ENCODE measurements around the gene POU5F1. TPM values are rescaled to one million over a fixed set of nuclear protein-coding genes. Genes with fewer than 3 reads are reported as not detected.

POU5F1 gene
- total RNA-seq, 4 donors from 2014 or later = 0.67 to 2.8 (median 1.8) TPM; not detected in 1

DNA sequence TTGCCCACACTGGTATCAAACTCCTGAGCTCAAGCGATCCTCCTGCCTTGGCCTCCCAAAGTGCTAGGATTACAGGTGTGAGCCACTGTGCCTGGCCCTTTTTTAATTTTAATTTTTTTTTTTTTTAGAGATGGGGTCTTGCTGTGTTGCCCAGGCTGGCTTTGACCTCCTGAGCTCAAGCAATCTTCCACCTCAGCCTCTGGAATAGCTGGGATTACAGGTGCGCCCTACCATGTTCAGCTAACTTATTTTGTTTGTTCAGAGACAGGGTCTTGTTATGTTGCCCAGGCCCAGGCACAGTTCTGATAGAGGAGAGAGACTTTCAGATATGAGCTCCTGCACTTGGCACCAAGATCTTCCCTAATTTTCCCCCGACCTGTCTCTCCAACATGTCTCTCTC is 39.7 kb downstream of the POU5F1 start:
- no peaks in the 10 kb centered on the region for H3K27me3 ChIP-seq
- H3K9me3 ChIP-seq = no peaks in the 10 kb centered on the region
- no peaks in the 10 kb centered on the region for H3K4me1 ChIP-seq
- H3K27ac ChIP-seq = no peak overlapping the region
- H3K36me3 ChIP-seq = no peaks in the 10 kb centered on the region
- intact Hi-C loops (cut with DNase I; ENCODE audit: low total_unique reads) = no loop called here
- no peak overlapping the region for H3K4me3 ChIP-seq
- no peak for DNase-seq
- TF ChIP-seq, protein P1, sequence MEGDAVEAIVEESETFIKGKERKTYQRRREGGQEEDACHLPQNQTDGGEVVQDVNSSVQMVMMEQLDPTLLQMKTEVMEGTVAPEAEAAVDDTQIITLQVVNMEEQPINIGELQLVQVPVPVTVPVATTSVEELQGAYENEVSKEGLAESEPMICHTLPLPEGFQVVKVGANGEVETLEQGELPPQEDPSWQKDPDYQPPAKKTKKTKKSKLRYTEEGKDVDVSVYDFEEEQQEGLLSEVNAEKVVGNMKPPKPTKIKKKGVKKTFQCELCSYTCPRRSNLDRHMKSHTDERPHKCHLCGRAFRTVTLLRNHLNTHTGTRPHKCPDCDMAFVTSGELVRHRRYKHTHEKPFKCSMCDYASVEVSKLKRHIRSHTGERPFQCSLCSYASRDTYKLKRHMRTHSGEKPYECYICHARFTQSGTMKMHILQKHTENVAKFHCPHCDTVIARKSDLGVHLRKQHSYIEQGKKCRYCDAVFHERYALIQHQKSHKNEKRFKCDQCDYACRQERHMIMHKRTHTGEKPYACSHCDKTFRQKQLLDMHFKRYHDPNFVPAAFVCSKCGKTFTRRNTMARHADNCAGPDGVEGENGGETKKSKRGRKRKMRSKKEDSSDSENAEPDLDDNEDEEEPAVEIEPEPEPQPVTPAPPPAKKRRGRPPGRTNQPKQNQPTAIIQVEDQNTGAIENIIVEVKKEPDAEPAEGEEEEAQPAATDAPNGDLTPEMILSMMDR (IDR thresholded peaks at IDR 0.05) = no peak
- no peak for TF ChIP-seq POLR2A (IDR thresholded peaks at IDR 0.05)

DNA sequence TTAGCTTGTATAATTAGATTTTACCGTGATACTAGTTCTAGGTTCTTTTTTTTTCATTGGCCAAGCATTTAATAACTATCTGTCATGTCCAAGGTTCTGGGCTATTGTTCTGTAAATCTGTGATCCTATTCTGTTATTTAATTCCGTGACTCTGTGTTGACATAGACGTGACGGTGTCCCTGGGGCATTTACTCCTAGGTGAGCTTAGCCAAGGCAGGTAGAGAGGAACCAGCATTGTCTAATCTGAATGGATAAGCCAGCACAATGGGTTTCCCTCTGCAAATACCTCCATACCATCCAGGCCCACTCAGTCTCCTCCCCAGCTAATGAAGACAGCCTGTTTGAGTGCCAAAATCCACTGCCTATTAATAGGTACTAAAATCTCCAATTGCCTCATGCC is 41.4 kb downstream of the POU5F1 start:
- Histone ChIP-seq H3K36me3 (no peaks in the 10 kb centered on the region), H3K27me3 (no peaks in the 10 kb centered on the region), H3K4me1 (no peaks in the 10 kb centered on the region), H3K9me3 (no peaks in the 10 kb centered on the region), H3K27ac (no peak overlapping the region), H3K4me3 (no peak overlapping the region)
- DNase-seq = no peak
- intact Hi-C loops (cut with DNase I; ENCODE audit: low total_unique reads) = no loop called here
- TF ChIP-seq, protein P1 (IDR thresholded peaks at IDR 0.05) = no peak
- TF ChIP-seq POLR2A (IDR thresholded peaks at IDR 0.05) = no peak

DNA sequence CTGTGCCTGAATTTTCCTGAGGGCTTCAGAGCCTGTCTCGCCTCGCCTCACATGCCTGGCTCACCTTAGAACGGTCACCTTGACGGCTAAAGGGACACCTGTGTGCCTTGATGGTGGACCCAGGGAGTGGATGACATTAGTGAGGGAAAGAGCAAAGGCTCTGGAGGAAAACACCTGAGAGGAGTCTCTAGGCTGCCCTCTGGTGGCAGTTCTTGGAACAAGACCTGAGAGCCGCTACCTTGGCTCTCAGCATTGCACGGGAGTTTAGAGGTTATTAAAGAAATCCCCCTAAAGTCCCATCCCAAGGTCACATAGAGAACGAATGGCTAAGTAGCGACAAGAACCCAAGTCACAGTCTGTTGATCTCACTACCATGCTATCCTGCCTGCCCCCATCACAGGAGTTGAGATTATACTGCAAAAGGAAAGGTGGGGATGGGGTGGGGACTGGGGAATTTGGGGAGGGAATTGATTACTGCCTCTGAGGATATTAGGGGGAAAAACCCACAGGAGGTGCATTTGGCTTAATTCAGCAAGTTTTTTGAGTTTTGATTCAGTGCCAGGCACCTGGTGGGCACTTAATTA is 42.3 kb downstream of the POU5F1 start:
- Histone ChIP-seq H3K4me3 (no peak overlapping the region), H3K27me3 (no peaks in the 10 kb centered on the region), H3K27ac (no peak overlapping the region), H3K9me3 (no peaks in the 10 kb centered on the region), H3K4me1 (no peaks in the 10 kb centered on the region), H3K36me3 (no peaks in the 10 kb centered on the region)
- peak; percentile 57 to 67 for DNase-seq
- TF ChIP-seq, protein P1 (IDR thresholded peaks at IDR 0.05) = peak; percentile 62 to 84 (median 75)
- no peak for TF ChIP-seq POLR2A (IDR thresholded peaks at IDR 0.05)
- intact Hi-C loops (cut with DNase I; ENCODE audit: low total_unique reads) = no loop called here

DNA sequence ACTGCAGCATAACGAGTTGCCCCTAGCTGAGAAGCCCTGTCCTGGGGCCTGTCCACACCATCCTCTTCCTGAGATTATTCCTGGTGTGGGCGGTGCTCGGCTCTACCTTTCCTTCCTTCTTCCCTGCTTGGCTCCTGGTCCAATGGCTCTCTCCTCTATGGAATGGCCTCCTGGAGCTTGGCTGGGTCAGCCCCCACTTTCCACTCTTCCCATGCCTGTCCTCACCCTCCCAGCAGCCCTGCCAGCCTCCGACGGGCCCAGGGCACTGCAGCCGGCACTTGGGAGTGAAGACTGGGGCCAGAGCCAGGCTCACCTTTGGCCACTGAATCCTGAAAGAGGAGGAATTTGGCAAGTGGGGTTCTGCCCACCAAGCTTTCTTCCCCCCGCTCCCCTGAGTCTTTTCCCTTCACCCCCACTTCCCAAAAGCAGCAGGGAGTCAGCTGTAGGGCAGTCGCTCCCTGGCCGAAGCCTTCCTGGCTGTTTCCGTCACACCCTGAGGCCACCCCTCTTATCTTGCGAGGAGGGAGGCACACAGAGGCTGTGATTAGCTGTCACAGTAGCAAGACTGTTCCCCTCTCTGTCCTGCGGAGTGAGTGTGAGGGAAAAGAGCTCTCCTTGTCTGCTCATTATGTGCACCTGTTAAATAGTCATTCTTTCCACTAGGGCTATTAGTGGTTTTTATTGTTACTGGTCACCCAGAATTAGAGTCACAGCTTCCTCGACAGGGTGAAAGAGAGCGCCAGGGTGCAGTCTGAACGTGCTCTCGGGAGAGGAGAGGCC is 43.9 kb downstream of the POU5F1 start:
- DNase-seq = no peak
- Histone ChIP-seq H3K36me3 (no peaks in the 10 kb centered on the region), H3K4me1 (no peaks in the 10 kb centered on the region), H3K4me3 (no peak overlapping the region), H3K9me3 (no peaks in the 10 kb centered on the region), H3K27ac (peak overlapping the region in 1 of 2 donors; percentile 14), H3K27me3 (no peaks in the 10 kb centered on the region)
- intact Hi-C loops (cut with DNase I; ENCODE audit: low total_unique reads) = no loop called here
- no peak for TF ChIP-seq POLR2A (IDR thresholded peaks at IDR 0.05)
- TF ChIP-seq, protein P1 (IDR thresholded peaks at IDR 0.05) = no peak

DNA sequence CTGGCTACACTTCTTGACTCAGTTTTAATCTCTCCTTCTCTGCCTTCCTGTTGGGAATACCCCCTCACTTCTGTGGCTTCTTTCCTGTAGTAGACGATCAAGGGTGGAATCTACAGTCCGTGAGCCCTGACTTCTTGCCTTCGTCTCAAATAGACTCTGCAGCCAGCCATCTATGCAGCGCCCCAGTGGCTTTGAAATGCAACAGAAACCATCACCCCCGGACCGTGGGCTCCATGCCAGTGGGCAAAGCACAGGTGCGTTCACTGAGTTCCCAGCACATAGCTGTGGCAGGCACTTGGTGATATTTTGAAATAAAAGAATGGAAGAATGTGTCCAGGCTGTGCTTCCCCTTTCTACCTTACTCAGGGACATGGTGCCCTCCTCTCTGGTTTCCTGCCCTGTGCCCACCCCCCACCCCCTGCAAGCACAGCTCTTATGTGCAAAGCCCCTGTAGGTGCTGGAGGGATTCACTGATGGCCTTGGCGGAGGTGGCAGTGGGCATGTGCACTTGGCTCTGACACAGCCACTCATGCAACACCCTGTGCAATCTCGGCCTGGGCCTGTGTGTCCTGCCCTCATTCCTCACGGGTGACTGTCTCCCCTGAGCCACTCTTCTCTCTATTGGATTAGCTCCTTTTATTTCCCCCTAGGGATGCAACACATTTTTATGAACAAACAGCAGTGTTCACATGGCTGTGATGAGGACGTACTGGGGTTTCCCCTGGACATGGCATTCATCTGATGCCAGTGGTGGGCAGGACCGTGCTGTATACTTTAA is 44.7 kb downstream of the POU5F1 start:
- H3K9me3 ChIP-seq = no peaks in the 10 kb centered on the region
- H3K27ac ChIP-seq = peak overlapping the region; percentile 14 to 55

More for the DNA sequence above, 44.7 kb downstream of the POU5F1 start:
- intact Hi-C loops (cut with DNase I; ENCODE audit: low total_unique reads) = no loop called here
- no peaks in the 10 kb centered on the region for H3K4me1 ChIP-seq
- TF ChIP-seq, protein P1 (IDR thresholded peaks at IDR 0.05) = no peak
- TF ChIP-seq POLR2A (IDR thresholded peaks at IDR 0.05) = no peak
- H3K27me3 ChIP-seq = no peaks in the 10 kb centered on the region
- H3K4me3 ChIP-seq = no peak overlapping the region
- no peak for DNase-seq
- no peaks in the 10 kb centered on the region for H3K36me3 ChIP-seq

Measured in uterus (tissue), 4 donors.